Measurements from ENCODE around the gene ADARB1. TPM values are rescaled to one million over a fixed set of nuclear protein-coding genes. Genes with fewer than 3 reads are reported as not detected.

Gene ADARB1
- polyA plus RNA-seq, 3 donors: 0.40 to 2.6 (median 1.0) TPM

DNA sequence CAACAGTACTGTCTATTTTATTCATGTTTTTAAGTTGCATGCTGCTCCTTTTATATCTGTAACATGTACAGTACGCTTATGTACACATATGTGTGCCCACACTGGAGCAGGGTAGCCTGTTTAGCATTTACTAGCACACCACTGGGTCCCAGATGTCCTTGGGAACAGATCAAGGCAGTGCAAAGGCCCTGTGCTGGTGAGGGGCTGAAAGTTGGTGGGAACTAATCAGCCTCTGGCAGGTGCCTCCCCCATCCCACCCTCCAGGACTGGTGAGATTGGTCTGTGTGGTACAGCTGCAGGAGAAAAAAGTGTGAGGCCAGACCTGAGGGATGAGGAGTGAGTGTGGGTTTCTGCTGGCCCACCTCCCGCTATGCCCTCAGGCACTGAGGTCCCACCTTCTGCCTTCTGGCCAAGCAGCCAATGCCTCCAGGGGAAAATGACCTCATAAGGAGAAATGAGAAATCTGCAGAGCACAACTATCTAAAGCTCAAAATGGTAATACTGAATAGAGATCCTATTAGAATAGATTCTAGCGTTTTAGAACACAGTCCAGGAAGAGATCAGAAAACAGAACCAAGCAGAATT is 154.4 kb downstream of the ADARB1 start:
- no peak overlapping the region for H2AFZ ChIP-seq (ENCODE audit: insufficient read depth, low read depth, low read length, poor library complexity, severe bottlenecking)
- H3K36me3 ChIP-seq (replicated peaks in 1 of 2; ENCODE audit: control insufficient read depth in 1 of 2, insufficient read depth in 2 of 2, low read length in 2 of 2): no peaks in the 10 kb centered on the region
- Mint-ChIP-seq H3K4me3 (no peak overlapping the region), H3K27ac (peak overlapping the region in 1 of 7 donors; percentile 37), H3K36me3 (no peaks in the 10 kb centered on the region), H3K4me1 (peaks cover 3% of the 10 kb centered on the region), H3K9me3 (no peaks in the 10 kb centered on the region), H3K27me3 (ENCODE audit: low read depth in 3 of 3) (peaks cover 7% of the 10 kb centered on the region in 3 donors)
- H3K9ac ChIP-seq (ENCODE audit: insufficient read depth, low read length, poor library complexity, severe bottlenecking): no peak overlapping the region
- H3K4me2 ChIP-seq (replicated peaks; ENCODE audit: extremely low read depth, low read length, poor library complexity, severe bottlenecking): no peak overlapping the region
- no CpG with 5 or more reads among the region's 3 CpGs for WGBS (ENCODE audit: insufficient coverage)
- TF ChIP-seq, protein P1, sequence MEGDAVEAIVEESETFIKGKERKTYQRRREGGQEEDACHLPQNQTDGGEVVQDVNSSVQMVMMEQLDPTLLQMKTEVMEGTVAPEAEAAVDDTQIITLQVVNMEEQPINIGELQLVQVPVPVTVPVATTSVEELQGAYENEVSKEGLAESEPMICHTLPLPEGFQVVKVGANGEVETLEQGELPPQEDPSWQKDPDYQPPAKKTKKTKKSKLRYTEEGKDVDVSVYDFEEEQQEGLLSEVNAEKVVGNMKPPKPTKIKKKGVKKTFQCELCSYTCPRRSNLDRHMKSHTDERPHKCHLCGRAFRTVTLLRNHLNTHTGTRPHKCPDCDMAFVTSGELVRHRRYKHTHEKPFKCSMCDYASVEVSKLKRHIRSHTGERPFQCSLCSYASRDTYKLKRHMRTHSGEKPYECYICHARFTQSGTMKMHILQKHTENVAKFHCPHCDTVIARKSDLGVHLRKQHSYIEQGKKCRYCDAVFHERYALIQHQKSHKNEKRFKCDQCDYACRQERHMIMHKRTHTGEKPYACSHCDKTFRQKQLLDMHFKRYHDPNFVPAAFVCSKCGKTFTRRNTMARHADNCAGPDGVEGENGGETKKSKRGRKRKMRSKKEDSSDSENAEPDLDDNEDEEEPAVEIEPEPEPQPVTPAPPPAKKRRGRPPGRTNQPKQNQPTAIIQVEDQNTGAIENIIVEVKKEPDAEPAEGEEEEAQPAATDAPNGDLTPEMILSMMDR (IDR thresholded peaks at IDR 0.05): no peak
- intact Hi-C loops (cut with micrococcal nuclease): no loop called here
- H3K27ac ChIP-seq (ENCODE audit: low read depth in 1 of 2, low read length in 2 of 2): no peak overlapping the region
- no peak for DNase-seq
- no peaks in the 10 kb centered on the region for H3K9me3 ChIP-seq (replicated peaks in 1 of 2; ENCODE audit: control insufficient read depth in 1 of 2, insufficient read depth in 1 of 2, low read length in 2 of 2)
- H3K4me1 ChIP-seq (ENCODE audit: control insufficient read depth in 1 of 2, insufficient read depth in 2 of 2, low read length in 2 of 2): no peaks in the 10 kb centered on the region
- no peak overlapping the region for H3K4me3 ChIP-seq (replicated peaks in 1 of 3; ENCODE audit: low read depth in 2 of 3, low read length in 3 of 3)
- no peaks in the 10 kb centered on the region for H3K79me2 ChIP-seq (ENCODE audit: insufficient read depth, low read length)
- H4K20me1 ChIP-seq (ENCODE audit: insufficient read depth, low read length): no peaks in the 10 kb centered on the region
- H3K27me3 ChIP-seq (ENCODE audit: control insufficient read depth in 2 of 2, insufficient read depth in 2 of 2, low read length in 2 of 2): no peaks in the 10 kb centered on the region

DNA sequence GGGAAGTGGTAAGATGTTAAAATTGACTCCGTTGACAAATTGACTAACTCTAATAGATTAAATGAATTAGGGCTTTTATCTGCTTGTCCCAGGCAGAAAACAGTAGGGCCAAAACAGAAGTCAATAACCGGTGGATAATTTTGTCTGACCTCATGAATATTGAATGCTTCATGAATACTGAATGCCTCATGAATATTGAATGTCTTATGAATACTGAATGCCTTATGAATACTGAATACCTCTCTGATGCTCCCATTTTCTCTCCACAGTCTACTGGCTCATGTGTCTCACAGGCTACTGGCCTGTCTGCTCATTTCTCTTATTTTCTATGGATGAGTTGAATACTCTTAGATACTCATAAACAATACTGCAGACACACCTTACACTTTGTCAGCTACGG is 157.3 kb downstream of the ADARB1 start:
- no peak for DNase-seq
- intact Hi-C loops (cut with micrococcal nuclease): no loop called here
- no peak overlapping the region for H3K27ac ChIP-seq (ENCODE audit: low read depth in 1 of 2, low read length in 2 of 2)

More for the DNA sequence above, 157.3 kb downstream of the ADARB1 start:
- Mint-ChIP-seq H3K36me3 (no peaks in the 10 kb centered on the region), H3K9me3 (peaks cover 0 to 2% (median 0%) of the 10 kb centered on the region in 7 donors), H3K27me3 (ENCODE audit: low read depth in 3 of 3) (peaks cover 3 to 9% (median 5%) of the 10 kb centered on the region in 3 donors), H3K4me1 (peaks cover 5% of the 10 kb centered on the region), H3K4me3 (no peak overlapping the region), H3K27ac (no peak overlapping the region)
- Histone ChIP-seq H3K4me2 (replicated peaks; ENCODE audit: extremely low read depth, low read length, poor library complexity, severe bottlenecking) (no peak overlapping the region), H3K4me3 (replicated peaks in 1 of 3; ENCODE audit: low read depth in 2 of 3, low read length in 3 of 3) (no peak overlapping the region), H3K36me3 (replicated peaks in 1 of 2; ENCODE audit: control insufficient read depth in 1 of 2, insufficient read depth in 2 of 2, low read length in 2 of 2) (no peaks in the 10 kb centered on the region), H4K20me1 (ENCODE audit: insufficient read depth, low read length) (no peaks in the 10 kb centered on the region), H3K79me2 (ENCODE audit: insufficient read depth, low read length) (no peaks in the 10 kb centered on the region), H2AFZ (ENCODE audit: insufficient read depth, low read depth, low read length, poor library complexity, severe bottlenecking) (no peak overlapping the region), H3K9ac (ENCODE audit: insufficient read depth, low read length, poor library complexity, severe bottlenecking) (no peak overlapping the region), H3K27me3 (ENCODE audit: control insufficient read depth in 2 of 2, insufficient read depth in 2 of 2, low read length in 2 of 2) (no peaks in the 10 kb centered on the region), H3K4me1 (ENCODE audit: control insufficient read depth in 1 of 2, insufficient read depth in 2 of 2, low read length in 2 of 2) (no peaks in the 10 kb centered on the region), H3K9me3 (replicated peaks in 1 of 2; ENCODE audit: control insufficient read depth in 1 of 2, insufficient read depth in 1 of 2, low read length in 2 of 2) (no peaks in the 10 kb centered on the region)
- TF ChIP-seq, protein P1 (IDR thresholded peaks at IDR 0.05): no peak
- 80% methylated on average over 1 of the region's 3 CpGs for WGBS (ENCODE audit: insufficient coverage)

Data from CD14-positive monocyte (primary cell).